ENCODE data around the gene KCND2.
A peak's percentile ranks its signal among the peaks of the same experiment; 100 is the strongest.
"Not testable (repeated sequence)": the region's sequence is repeated elsewhere in the genome, so short reads cannot be mapped to it uniquely, and the experiment has no call there.

Gene KCND2

GRCh38 chr7:120702408-120702807, 429.4 kb downstream of the KCND2 start:
- H3K4me3 ChIP-seq; H3K9me3 ChIP-seq; H3K27me3 ChIP-seq (ENCODE audit: low read depth); H3K4me1 ChIP-seq; in situ Hi-C loops (cut with MboI; ENCODE audit: low sequenced_read_pairs); H3K36me3 ChIP-seq (replicated peaks); DNase-seq (ENCODE audit: low spot score in 2 of 2): not testable (repeated sequence)

- no peaks in the 10 kb centered on the region for H3K9me3 ChIP-seq
- H3K36me3 ChIP-seq (replicated peaks), result no peaks in the 10 kb centered on the region
- in situ Hi-C loops (cut with MboI; ENCODE audit: low sequenced_read_pairs), result no loop called here
- no peak for DNase-seq (ENCODE audit: low spot score in 2 of 2)
- no peaks in the 10 kb centered on the region for H3K27me3 ChIP-seq (ENCODE audit: low read depth)
- no peak overlapping the region for H3K4me3 ChIP-seq
- H3K4me1 ChIP-seq, result peaks cover 3% of the 10 kb centered on the region; the same call in 1 of the 2 replicates
Measured at GRCh38 chr7:120703585-120704240, 430.7 kb downstream of the KCND2 start.

GRCh38 chr7:120709252-120709971, 436.4 kb downstream of the KCND2 start:
- no peaks in the 10 kb centered on the region for H3K36me3 ChIP-seq (replicated peaks)
- no peaks in the 10 kb centered on the region for H3K9me3 ChIP-seq
- peaks cover 17% of the 10 kb centered on the region for H3K4me1 ChIP-seq
- no peak overlapping the region for H3K4me3 ChIP-seq
- no peaks in the 10 kb centered on the region for H3K27me3 ChIP-seq (ENCODE audit: low read depth)
- DNase-seq (ENCODE audit: low spot score in 2 of 2), result peak in 1 of 2 experiments; percentile 21
- in situ Hi-C loops (cut with MboI; ENCODE audit: low sequenced_read_pairs), result no loop called here

DNA sequence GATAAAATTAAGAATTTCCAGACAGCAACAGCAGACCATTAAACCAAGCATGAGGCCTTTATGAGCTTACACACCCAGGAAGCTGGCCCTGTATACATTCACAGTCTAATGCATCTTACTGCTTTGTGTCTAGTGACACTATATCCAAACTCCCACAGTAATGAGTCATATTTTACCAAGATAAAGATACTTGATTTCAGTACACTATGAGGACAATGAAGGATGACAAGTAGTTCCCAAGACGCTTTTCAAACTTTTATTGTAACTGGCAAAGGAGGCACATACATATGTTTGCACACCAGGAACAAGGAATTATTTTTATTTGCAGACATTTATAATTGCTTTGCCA, 437.0 kb downstream of the KCND2 start:
- DNase-seq (ENCODE audit: low spot score in 2 of 2), result peak in 1 of 2 experiments; percentile 71
- H3K9me3 ChIP-seq, result no peaks in the 10 kb centered on the region
- H3K4me3 ChIP-seq, result no peak overlapping the region
- no peaks in the 10 kb centered on the region for H3K36me3 ChIP-seq (replicated peaks)
- H3K27me3 ChIP-seq (ENCODE audit: low read depth), result no peaks in the 10 kb centered on the region
- in situ Hi-C loops (cut with MboI; ENCODE audit: low sequenced_read_pairs), result no loop called here
- H3K4me1 ChIP-seq, result peaks cover 19% of the 10 kb centered on the region

GRCh38 chr7:120714945-120715344, 442.0 kb downstream of the KCND2 start:
- in situ Hi-C loops (cut with MboI; ENCODE audit: low sequenced_read_pairs), result no loop called here
- H3K36me3 ChIP-seq (replicated peaks), result no peaks in the 10 kb centered on the region
- DNase-seq (ENCODE audit: low spot score in 2 of 2), result no peak
- H3K27me3 ChIP-seq (ENCODE audit: low read depth), result no peaks in the 10 kb centered on the region
- H3K9me3 ChIP-seq, result no peaks in the 10 kb centered on the region
- no peak overlapping the region for H3K4me3 ChIP-seq
- H3K4me1 ChIP-seq, result peaks cover 56% of the 10 kb centered on the region

- Histone ChIP-seq H3K27me3 (ENCODE audit: low read depth) (no peaks in the 10 kb centered on the region), H3K4me3 (no peak overlapping the region), H3K36me3 (replicated peaks) (no peaks in the 10 kb centered on the region), H3K9me3 (no peaks in the 10 kb centered on the region), H3K4me1 (peaks cover 59% of the 10 kb centered on the region)
- in situ Hi-C loops (cut with MboI; ENCODE audit: low sequenced_read_pairs), result no loop called here
- DNase-seq (ENCODE audit: low spot score in 2 of 2), result peak; percentile 62 to 100
Measured at GRCh38 chr7:120716307-120716706, 443.3 kb downstream of the KCND2 start.

DNA sequence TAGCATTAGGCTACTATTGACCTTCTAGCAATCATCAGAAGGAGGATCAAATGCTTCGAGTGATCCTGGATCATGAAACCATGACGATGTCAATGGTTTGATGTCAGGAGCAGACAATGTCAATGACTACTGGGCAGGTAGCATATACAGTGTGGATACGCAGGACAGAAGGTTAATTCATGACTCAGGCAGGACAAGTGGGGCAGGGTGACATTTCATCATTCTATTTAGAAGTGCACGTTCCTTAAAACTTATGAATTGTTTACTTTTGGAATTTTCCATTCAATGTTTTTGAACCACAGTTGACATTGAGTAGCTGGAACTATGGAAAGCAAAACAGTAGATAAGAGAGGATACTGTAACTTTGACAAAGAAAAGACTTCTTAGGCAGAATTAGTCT, 444.2 kb downstream of the KCND2 start:
- Histone ChIP-seq H3K9me3 (no peaks in the 10 kb centered on the region), H3K4me1 (peaks cover 59% of the 10 kb centered on the region), H3K36me3 (replicated peaks) (no peaks in the 10 kb centered on the region), H3K27me3 (ENCODE audit: low read depth) (no peaks in the 10 kb centered on the region), H3K4me3 (no peak overlapping the region)
- in situ Hi-C loops (cut with MboI; ENCODE audit: low sequenced_read_pairs), result no loop called here
- DNase-seq (ENCODE audit: low spot score in 2 of 2), result peak in 1 of 2 experiments; percentile 41

DNA sequence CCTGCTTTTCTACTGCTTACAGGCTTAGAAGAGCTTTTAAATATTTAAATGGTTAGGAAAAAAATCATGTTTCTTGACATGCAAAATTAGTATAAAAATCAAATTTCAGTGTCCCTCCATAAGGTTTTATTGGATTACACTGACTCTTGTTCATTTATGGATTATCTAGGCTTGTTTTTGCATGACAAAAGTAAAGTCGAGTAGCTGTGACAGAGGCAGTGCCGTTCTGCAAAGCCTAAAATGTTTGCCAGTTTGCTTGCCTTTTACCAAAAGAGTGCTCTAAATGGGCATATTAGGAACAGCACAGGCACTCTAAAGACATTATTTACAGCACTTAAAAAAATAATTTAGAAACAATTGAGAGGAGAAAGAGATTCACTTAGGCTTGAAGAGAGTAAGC, 445.4 kb downstream of the KCND2 start:
- in situ Hi-C loops (cut with MboI; ENCODE audit: low sequenced_read_pairs), result no loop called here
- H3K4me3 ChIP-seq, result no peak overlapping the region
- no peaks in the 10 kb centered on the region for H3K27me3 ChIP-seq (ENCODE audit: low read depth)
- peaks cover 59% of the 10 kb centered on the region for H3K4me1 ChIP-seq
- peak; percentile 58 to 91 for DNase-seq (ENCODE audit: low spot score in 2 of 2)
- no peaks in the 10 kb centered on the region for H3K36me3 ChIP-seq (replicated peaks)
- no peaks in the 10 kb centered on the region for H3K9me3 ChIP-seq

GRCh38 chr7:120720317-120720716, 447.3 kb downstream of the KCND2 start:
- peak in 1 of 2 experiments; percentile 15 for DNase-seq (ENCODE audit: low spot score in 2 of 2)
- Histone ChIP-seq H3K4me3 (no peak overlapping the region), H3K36me3 (replicated peaks) (no peaks in the 10 kb centered on the region), H3K9me3 (no peaks in the 10 kb centered on the region), H3K4me1 (peaks cover 67% of the 10 kb centered on the region), H3K27me3 (ENCODE audit: low read depth) (no peaks in the 10 kb centered on the region)
- in situ Hi-C loops (cut with MboI; ENCODE audit: low sequenced_read_pairs), result no loop called here

- no peaks in the 10 kb centered on the region for H3K27me3 ChIP-seq (ENCODE audit: low read depth)
- no peaks in the 10 kb centered on the region for H3K36me3 ChIP-seq (replicated peaks)
- H3K9me3 ChIP-seq, result no peaks in the 10 kb centered on the region
- peaks cover 40% of the 10 kb centered on the region for H3K4me1 ChIP-seq
- H3K4me3 ChIP-seq, result no peak overlapping the region
- no peak for DNase-seq (ENCODE audit: low spot score in 2 of 2)
- in situ Hi-C loops (cut with MboI; ENCODE audit: low sequenced_read_pairs), result no loop called here
Measured at GRCh38 chr7:120723465-120724385, 450.8 kb downstream of the KCND2 start.

DNA sequence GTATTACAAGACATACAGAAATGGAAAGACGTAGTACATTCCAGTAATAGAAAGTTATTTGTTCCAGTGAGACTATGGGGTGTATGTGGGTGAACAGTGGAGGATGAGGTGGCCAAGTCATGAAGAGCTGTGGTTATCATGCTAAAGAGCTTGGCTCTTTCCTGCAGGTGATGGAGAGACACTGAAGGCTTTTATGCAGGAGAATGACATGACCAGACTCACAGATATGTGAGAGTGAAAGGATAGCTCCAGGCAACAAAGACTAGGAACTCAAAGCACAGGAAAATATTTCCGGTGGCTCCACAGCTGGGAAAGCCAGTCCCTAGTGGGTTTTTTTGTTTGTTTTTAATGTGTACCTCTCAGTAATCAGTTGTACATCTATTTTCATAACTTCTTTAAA, 451.5 kb downstream of the KCND2 start:
- H3K4me3 ChIP-seq, result no peak overlapping the region
- no peaks in the 10 kb centered on the region for H3K9me3 ChIP-seq
- H3K36me3 ChIP-seq (replicated peaks), result no peaks in the 10 kb centered on the region
- H3K4me1 ChIP-seq, result peaks cover 33% of the 10 kb centered on the region
- no peak for DNase-seq (ENCODE audit: low spot score in 2 of 2)
- H3K27me3 ChIP-seq (ENCODE audit: low read depth), result no peaks in the 10 kb centered on the region
- in situ Hi-C loops (cut with MboI; ENCODE audit: low sequenced_read_pairs), result no loop called here

GRCh38 chr7:120724955-120725354, 452.0 kb downstream of the KCND2 start:
- no peak for DNase-seq (ENCODE audit: low spot score in 2 of 2)
- Histone ChIP-seq H3K4me3 (no peak overlapping the region), H3K9me3 (no peaks in the 10 kb centered on the region), H3K27me3 (ENCODE audit: low read depth) (no peaks in the 10 kb centered on the region), H3K36me3 (replicated peaks) (no peaks in the 10 kb centered on the region), H3K4me1 (peaks cover 28% of the 10 kb centered on the region)
- in situ Hi-C loops (cut with MboI; ENCODE audit: low sequenced_read_pairs), result no loop called here

- H3K9me3 ChIP-seq, result no peaks in the 10 kb centered on the region
- no peaks in the 10 kb centered on the region for H3K27me3 ChIP-seq (ENCODE audit: low read depth)
- peak in 1 of 2 experiments; percentile 77 for DNase-seq (ENCODE audit: low spot score in 2 of 2)
- H3K4me3 ChIP-seq, result no peak overlapping the region
- H3K4me1 ChIP-seq, result peaks cover 22% of the 10 kb centered on the region
- no peaks in the 10 kb centered on the region for H3K36me3 ChIP-seq (replicated peaks)
- in situ Hi-C loops (cut with MboI; ENCODE audit: low sequenced_read_pairs), result no loop called here
Measured at GRCh38 chr7:120725376-120726039, 452.5 kb downstream of the KCND2 start.
